ENCODE data around the gene RAB5IF.
"Not testable (repeated sequence)": the region's sequence is repeated elsewhere in the genome, so short reads cannot be mapped to it uniquely, and the experiment has no call there.

RAB5IF gene

GRCh38 chr20:36605399-36606157 is at the start of gene RAB5IF:
TSS of gene RAB5IF (plus strand) at chr20:36605779. CDS start at chr20:36605952, 173 bp downstream.
- DNase-seq = peak; percentile 98

GRCh38 chr20:36562724-36563123 is 42.9 kb upstream of the RAB5IF start:
- DNase-seq = no peak

GRCh38 chr20:36563374-36563773 is 42.2 kb upstream of the RAB5IF start:
- no peak for DNase-seq

GRCh38 chr20:36564078-36564725 is 41.4 kb upstream of the RAB5IF start:
- not testable (repeated sequence) for DNase-seq

- not testable (repeated sequence) for DNase-seq
These were observed 40.9 kb upstream of the RAB5IF start for GRCh38 chr20:36564726-36565121.

GRCh38 chr20:36565520-36565919 is 40.1 kb upstream of the RAB5IF start:
- no peak for DNase-seq

GRCh38 chr20:36569847-36570429 is 35.6 kb upstream of the RAB5IF start:
- DNase-seq = no peak

- peak; percentile 7 for DNase-seq
These were observed 33.7 kb upstream of the RAB5IF start for GRCh38 chr20:36571564-36572504.

- no peak for DNase-seq
These were observed 32.9 kb upstream of the RAB5IF start for GRCh38 chr20:36572701-36573102.

- DNase-seq = peak; percentile 84
These were observed 32.3 kb upstream of the RAB5IF start, which contains the start of gene TGIF2 for GRCh38 chr20:36573103-36573797. TSS of gene TGIF2 (plus strand) at chr20:36573597. CDS start at chr20:36578775, 5,178 bp downstream.

GRCh38 chr20:36573798-36574365 is 31.7 kb upstream of the RAB5IF start:
- no peak for DNase-seq

- DNase-seq = peak; percentile 41
These were observed 31.0 kb upstream of the RAB5IF start for GRCh38 chr20:36574366-36575135.

- DNase-seq = no peak
These were observed 29.5 kb upstream of the RAB5IF start for GRCh38 chr20:36576081-36576445.

GRCh38 chr20:36578356-36579041 is 27.1 kb upstream of the RAB5IF start:
- DNase-seq = no peak

- DNase-seq = peak; percentile 75
These were observed 25.5 kb upstream of the RAB5IF start for GRCh38 chr20:36579996-36580545.

- DNase-seq = no peak
These were observed 23.3 kb upstream of the RAB5IF start for GRCh38 chr20:36582322-36582721.

GRCh38 chr20:36582821-36583220 is 22.8 kb upstream of the RAB5IF start:
- DNase-seq = no peak

GRCh38 chr20:36584018-36584481 is 21.5 kb upstream of the RAB5IF start:
- DNase-seq = no peak

GRCh38 chr20:36585410-36586125 is 20.0 kb upstream of the RAB5IF start:
- no peak for DNase-seq
